Chondrocyte (in vitro differentiated cells): ENCODE measurements around the gene LRRC3B. TPM values are rescaled to one million over a fixed set of nuclear protein-coding genes. Genes with fewer than 3 reads are reported as not detected.

Experiments used
- DNase-seq: peaks from one replicate; pipeline ENCODE4 v3.0.0; 2021; ENCODE audit warnings: mixed read lengths, low spot score
- H3K27ac Mint-ChIP-seq: one replicate; pipeline ENCODE4 v1.8.0; 2021; ENCODE audit warnings: mild to moderate bottlenecking, moderate library complexity, mixed read lengths; ENCODE audit not compliant: unreplicated experiment
- H3K27me3 Mint-ChIP-seq: 2 replicates; pipeline ENCODE4 v1.8.0; 2021; ENCODE audit warnings: low read depth, mixed read lengths
- H3K36me3 Mint-ChIP-seq: 2 replicates; pipeline ENCODE4 v1.8.0; 2021; ENCODE audit warnings: low read depth, mixed read lengths
- H3K4me1 Mint-ChIP-seq: 2 replicates; pipeline ENCODE4 v1.8.0; 2021; ENCODE audit warnings: low read depth, mild to moderate bottlenecking, mixed read lengths
- H3K4me3 Mint-ChIP-seq: one replicate; pipeline ENCODE4 v1.8.0; 2021; ENCODE audit warnings: mild to moderate bottlenecking, moderate library complexity, mixed read lengths; ENCODE audit not compliant: unreplicated experiment
- H3K9me3 Mint-ChIP-seq: 2 replicates; pipeline ENCODE4 v1.8.0; 2021; ENCODE audit warnings: low read depth, mixed read lengths
- total RNA-seq: library from RNA; stranded (reverse); gene quantifications from 3 replicates; pipeline ENCODE4 v1.2.1, GENCODE V29; 2021
- TF ChIP-seq, protein P1 (sequence below): fragments of 200-600 bp; sonication (generic); IDR thresholded peaks from 2 replicates; pipeline ENCODE4 v1.5.0; 2021; ENCODE audit warnings: antibody characterized with exemption, mild to moderate bottlenecking, moderate library complexity

The LRRC3B gene
- total RNA-seq, 1 donor from 2014 or later: not detected

DNA sequence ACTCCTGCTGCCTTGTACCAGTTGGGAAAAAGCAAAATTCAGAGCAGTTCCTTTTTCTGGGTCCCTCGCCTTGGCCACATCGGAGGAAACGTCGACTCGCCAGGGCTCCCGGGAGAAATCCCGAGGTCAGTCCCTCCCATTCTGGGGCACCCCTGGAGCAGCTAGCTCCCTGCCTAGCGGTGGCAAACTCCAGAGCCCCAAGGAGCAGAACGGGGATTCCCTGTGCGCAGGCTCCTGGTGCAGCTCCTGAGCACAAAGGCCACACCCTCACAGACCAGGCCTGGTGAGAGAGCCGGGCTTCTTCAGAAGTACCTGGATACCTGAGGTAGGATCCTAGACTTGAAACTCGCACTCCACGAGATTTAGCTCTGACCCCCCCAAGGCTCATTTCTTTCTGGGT, 2.6 kb downstream of the LRRC3B start:
- Mint-ChIP-seq H3K4me1 (peaks cover 21% of the 10 kb centered on the region), H3K27ac (no peak overlapping the region), H3K36me3 (peaks cover 2% of the 10 kb centered on the region), H3K27me3 (peaks cover 59% of the 10 kb centered on the region), H3K9me3 (no peaks in the 10 kb centered on the region), H3K4me3 (no peak overlapping the region)
- TF ChIP-seq, protein P1, sequence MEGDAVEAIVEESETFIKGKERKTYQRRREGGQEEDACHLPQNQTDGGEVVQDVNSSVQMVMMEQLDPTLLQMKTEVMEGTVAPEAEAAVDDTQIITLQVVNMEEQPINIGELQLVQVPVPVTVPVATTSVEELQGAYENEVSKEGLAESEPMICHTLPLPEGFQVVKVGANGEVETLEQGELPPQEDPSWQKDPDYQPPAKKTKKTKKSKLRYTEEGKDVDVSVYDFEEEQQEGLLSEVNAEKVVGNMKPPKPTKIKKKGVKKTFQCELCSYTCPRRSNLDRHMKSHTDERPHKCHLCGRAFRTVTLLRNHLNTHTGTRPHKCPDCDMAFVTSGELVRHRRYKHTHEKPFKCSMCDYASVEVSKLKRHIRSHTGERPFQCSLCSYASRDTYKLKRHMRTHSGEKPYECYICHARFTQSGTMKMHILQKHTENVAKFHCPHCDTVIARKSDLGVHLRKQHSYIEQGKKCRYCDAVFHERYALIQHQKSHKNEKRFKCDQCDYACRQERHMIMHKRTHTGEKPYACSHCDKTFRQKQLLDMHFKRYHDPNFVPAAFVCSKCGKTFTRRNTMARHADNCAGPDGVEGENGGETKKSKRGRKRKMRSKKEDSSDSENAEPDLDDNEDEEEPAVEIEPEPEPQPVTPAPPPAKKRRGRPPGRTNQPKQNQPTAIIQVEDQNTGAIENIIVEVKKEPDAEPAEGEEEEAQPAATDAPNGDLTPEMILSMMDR: no peak
- DNase-seq: no peak

DNA sequence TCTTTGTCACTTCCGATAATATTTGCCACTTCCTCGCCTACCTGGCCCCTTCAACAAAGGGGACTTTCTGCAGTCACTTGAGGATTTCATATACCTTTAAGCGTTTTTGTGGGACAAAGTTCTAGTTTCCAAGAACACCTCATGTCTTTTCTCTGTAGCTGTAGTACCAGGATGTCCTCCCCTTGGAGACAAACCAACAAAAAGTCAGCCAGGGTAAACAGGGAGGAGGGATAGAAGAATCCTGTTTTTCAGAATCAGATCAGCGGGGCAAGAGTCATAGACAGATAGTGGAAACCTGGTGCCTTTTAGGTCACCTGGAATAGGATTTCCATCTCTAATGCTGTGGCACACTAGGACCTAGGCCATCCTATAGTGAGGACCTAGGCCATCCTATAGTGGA, 4.5 kb downstream of the LRRC3B start:
- Mint-ChIP-seq H3K9me3 (no peaks in the 10 kb centered on the region), H3K36me3 (peaks cover 2% of the 10 kb centered on the region), H3K4me1 (peaks cover 15% of the 10 kb centered on the region), H3K27ac (no peak overlapping the region), H3K4me3 (no peak overlapping the region), H3K27me3 (peaks cover 49% of the 10 kb centered on the region)
- no peak for DNase-seq
- TF ChIP-seq, protein P1: no peak

- Mint-ChIP-seq H3K9me3 (no peaks in the 10 kb centered on the region), H3K27ac (no peak overlapping the region), H3K4me1 (no peaks in the 10 kb centered on the region), H3K4me3 (no peak overlapping the region), H3K27me3 (peaks cover 35% of the 10 kb centered on the region), H3K36me3 (peaks cover 2% of the 10 kb centered on the region)
- TF ChIP-seq, protein P1: no peak
- no peak for DNase-seq
Observed at GRCh38 chr3:26628915-26629314, 6.3 kb downstream of the LRRC3B start.

GRCh38 chr3:26630669-26631389, 8.3 kb downstream of the LRRC3B start:
- H3K27me3 Mint-ChIP-seq: peaks cover 21% of the 10 kb centered on the region
- H3K36me3 Mint-ChIP-seq: no peaks in the 10 kb centered on the region
- no peaks in the 10 kb centered on the region for H3K9me3 Mint-ChIP-seq
- TF ChIP-seq, protein P1: no peak
- H3K4me3 Mint-ChIP-seq: no peak overlapping the region
- DNase-seq: no peak
- no peaks in the 10 kb centered on the region for H3K4me1 Mint-ChIP-seq
- H3K27ac Mint-ChIP-seq: no peak overlapping the region

- Mint-ChIP-seq H3K4me3 (no peak overlapping the region), H3K27me3 (peaks cover 18% of the 10 kb centered on the region), H3K27ac (no peak overlapping the region), H3K36me3 (no peaks in the 10 kb centered on the region), H3K4me1 (no peaks in the 10 kb centered on the region), H3K9me3 (peaks cover 2% of the 10 kb centered on the region)
- DNase-seq: no peak
- TF ChIP-seq, protein P1: no peak
Observed at GRCh38 chr3:26631390-26631738, 8.8 kb downstream of the LRRC3B start.
